HCT116 (cell line): ENCODE results near the gene UBE2E2.

Source experiments
- CBX3 ChIP-seq: IDR thresholded peaks from 2 replicates; pipeline ENCODE4 v1.6.1; 2012; ENCODE audit warnings: low read depth
- EZH2phosphoT487 ChIP-seq: fragments of 200-600 bp; IDR thresholded peaks from 2 replicates; pipeline ENCODE4 v1.6.1; 2018; ENCODE audit warnings: antibody characterized with exemption, borderline replicate concordance
- FOSL1 ChIP-seq: IDR thresholded peaks from 2 replicates; pipeline ENCODE4 v1.6.1; 2012; ENCODE audit warnings: low read depth
- SP1 ChIP-seq: IDR thresholded peaks from 2 replicates; pipeline ENCODE4 v1.6.1; 2012; ENCODE audit warnings: low read depth
- SRF ChIP-seq: IDR thresholded peaks from 2 replicates; pipeline ENCODE4 v1.6.1; 2012; ENCODE audit warnings: low read depth
- TF ChIP-seq, protein P1 (sequence below): IDR thresholded peaks from 2 replicates; pipeline ENCODE4 v1.6.1; 2011; ENCODE audit warnings: mild to moderate bottlenecking, low read length, moderate library complexity; ENCODE audit not compliant: insufficient replicate concordance; ENCODE audit errors: extremely low read depth
- TF ChIP-seq, protein P2 (sequence below): IDR thresholded peaks from 2 replicates; pipeline ENCODE4 v1.6.1; 2012
- TF ChIP-seq, protein P3 (sequence below), 3 experiments: fragments of 200-600 bp in 1 of 3; sonication (generic) in 1 of 3; IDR thresholded peaks in 2 of 3; conservative IDR thresholded peaks in 1 of 3; 2 replicates each; pipeline ENCODE4 v1.5.1; 2012 to 2017; ENCODE audit warnings: low read depth in 2 of 3, low read length in 2 of 3, antibody characterized with exemption in 1 of 3, borderline replicate concordance in 1 of 3, control low read depth in 1 of 3, mild to moderate bottlenecking in 1 of 3, mixed read lengths in 1 of 3, mixed run types in 1 of 3, moderate library complexity in 1 of 3; ENCODE audit not compliant: insufficient read depth in 1 of 3
- TF ChIP-seq, protein P4 (sequence below): IDR thresholded peaks from 2 replicates; pipeline ENCODE4 v1.6.1; 2012; ENCODE audit warnings: low read depth

DNA sequence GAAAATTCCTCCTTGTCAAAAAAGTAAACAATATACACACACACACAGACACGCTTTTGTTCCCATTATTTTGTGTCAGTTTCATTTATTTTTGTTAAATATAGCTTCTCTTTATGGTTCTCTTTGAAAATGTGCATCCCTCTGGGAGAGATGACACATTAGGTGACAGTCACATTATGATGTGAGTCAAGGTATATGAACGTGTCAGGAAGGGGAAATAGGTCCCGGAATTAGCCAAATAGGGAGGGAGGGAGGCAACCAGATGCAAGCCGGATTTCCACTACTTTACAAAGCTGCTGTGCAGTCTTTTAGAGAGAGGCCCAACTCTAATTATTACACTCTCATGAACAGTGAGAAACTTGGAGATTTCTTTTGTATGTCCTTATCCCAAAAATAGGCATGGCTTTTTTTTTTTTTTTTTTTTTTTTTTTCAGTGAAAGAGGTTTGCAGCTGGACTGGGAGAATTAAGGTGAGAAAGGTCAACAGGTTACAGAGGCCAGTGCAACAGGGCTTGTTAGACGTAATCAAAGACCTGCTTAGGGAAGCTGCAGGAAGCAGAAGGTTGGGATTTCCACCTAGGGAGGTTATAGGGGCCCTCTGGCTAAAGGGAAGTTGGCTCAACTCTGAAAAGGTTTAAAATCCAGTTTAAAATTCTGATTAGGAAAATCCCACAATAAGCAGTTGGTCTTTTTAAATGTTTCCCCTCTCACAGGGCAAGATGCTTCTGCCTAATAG, 362.1 kb downstream of the UBE2E2 start:
- TF ChIP-seq, protein P1, sequence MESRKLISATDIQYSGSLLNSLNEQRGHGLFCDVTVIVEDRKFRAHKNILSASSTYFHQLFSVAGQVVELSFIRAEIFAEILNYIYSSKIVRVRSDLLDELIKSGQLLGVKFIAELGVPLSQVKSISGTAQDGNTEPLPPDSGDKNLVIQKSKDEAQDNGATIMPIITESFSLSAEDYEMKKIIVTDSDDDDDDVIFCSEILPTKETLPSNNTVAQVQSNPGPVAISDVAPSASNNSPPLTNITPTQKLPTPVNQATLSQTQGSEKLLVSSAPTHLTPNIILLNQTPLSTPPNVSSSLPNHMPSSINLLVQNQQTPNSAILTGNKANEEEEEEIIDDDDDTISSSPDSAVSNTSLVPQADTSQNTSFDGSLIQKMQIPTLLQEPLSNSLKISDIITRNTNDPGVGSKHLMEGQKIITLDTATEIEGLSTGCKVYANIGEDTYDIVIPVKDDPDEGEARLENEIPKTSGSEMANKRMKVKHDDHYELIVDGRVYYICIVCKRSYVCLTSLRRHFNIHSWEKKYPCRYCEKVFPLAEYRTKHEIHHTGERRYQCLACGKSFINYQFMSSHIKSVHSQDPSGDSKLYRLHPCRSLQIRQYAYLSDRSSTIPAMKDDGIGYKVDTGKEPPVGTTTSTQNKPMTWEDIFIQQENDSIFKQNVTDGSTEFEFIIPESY, result no peak
- TF ChIP-seq, protein P2, sequence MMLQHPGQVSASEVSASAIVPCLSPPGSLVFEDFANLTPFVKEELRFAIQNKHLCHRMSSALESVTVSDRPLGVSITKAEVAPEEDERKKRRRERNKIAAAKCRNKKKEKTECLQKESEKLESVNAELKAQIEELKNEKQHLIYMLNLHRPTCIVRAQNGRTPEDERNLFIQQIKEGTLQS, result no peak
- TF ChIP-seq, protein P3, sequence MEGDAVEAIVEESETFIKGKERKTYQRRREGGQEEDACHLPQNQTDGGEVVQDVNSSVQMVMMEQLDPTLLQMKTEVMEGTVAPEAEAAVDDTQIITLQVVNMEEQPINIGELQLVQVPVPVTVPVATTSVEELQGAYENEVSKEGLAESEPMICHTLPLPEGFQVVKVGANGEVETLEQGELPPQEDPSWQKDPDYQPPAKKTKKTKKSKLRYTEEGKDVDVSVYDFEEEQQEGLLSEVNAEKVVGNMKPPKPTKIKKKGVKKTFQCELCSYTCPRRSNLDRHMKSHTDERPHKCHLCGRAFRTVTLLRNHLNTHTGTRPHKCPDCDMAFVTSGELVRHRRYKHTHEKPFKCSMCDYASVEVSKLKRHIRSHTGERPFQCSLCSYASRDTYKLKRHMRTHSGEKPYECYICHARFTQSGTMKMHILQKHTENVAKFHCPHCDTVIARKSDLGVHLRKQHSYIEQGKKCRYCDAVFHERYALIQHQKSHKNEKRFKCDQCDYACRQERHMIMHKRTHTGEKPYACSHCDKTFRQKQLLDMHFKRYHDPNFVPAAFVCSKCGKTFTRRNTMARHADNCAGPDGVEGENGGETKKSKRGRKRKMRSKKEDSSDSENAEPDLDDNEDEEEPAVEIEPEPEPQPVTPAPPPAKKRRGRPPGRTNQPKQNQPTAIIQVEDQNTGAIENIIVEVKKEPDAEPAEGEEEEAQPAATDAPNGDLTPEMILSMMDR (IDR thresholded peaks at IDR 0.05 in 2 of 3, conservative IDR thresholded peaks at IDR 0.05 in 1 of 3; ENCODE audit: borderline replicate concordance in 1 of 3, insufficient read depth in 1 of 3, low read depth in 2 of 3, low read length in 2 of 3), result no peak
- TF ChIP-seq SP1 (no peak), EZH2phosphoT487 (no peak), FOSL1 (no peak), SRF (no peak), CBX3 (no peak)
- TF ChIP-seq, protein P4, sequence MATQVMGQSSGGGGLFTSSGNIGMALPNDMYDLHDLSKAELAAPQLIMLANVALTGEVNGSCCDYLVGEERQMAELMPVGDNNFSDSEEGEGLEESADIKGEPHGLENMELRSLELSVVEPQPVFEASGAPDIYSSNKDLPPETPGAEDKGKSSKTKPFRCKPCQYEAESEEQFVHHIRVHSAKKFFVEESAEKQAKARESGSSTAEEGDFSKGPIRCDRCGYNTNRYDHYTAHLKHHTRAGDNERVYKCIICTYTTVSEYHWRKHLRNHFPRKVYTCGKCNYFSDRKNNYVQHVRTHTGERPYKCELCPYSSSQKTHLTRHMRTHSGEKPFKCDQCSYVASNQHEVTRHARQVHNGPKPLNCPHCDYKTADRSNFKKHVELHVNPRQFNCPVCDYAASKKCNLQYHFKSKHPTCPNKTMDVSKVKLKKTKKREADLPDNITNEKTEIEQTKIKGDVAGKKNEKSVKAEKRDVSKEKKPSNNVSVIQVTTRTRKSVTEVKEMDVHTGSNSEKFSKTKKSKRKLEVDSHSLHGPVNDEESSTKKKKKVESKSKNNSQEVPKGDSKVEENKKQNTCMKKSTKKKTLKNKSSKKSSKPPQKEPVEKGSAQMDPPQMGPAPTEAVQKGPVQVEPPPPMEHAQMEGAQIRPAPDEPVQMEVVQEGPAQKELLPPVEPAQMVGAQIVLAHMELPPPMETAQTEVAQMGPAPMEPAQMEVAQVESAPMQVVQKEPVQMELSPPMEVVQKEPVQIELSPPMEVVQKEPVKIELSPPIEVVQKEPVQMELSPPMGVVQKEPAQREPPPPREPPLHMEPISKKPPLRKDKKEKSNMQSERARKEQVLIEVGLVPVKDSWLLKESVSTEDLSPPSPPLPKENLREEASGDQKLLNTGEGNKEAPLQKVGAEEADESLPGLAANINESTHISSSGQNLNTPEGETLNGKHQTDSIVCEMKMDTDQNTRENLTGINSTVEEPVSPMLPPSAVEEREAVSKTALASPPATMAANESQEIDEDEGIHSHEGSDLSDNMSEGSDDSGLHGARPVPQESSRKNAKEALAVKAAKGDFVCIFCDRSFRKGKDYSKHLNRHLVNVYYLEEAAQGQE, result no peak
